K562 (cell line): ENCODE data around the gene CHRDL1. TPM values are rescaled to one million over a fixed set of nuclear protein-coding genes. Genes with fewer than 3 reads are reported as not detected.

Experiments used
- ATAC-seq: fragments of 200-7000 bp; cut with Tn5 transposase; 3 replicates; pipeline ENCODE4 v1.9.1; 2020; ENCODE audit warnings: moderate library complexity
- BruUV-seq: library from RNA; stranded (reverse); fragments of 400-500 nt; replicated peaks from 2 replicates; lab custom pipeline; 2021; lab: Mats Ljungman, UMichigan
- CTCF ChIA-PET: fragments of 300-600 bp; formaldehyde crosslinking; extraction: SDS; loops from one replicate; lab custom pipeline; 2021; ENCODE audit warnings: low intra/inter-chr PET ratio; lab: Yijun Ruan, JAX
- POLR2A ChIA-PET: fragments of 300-600, 350-650 bp; sonication (Branson Sonifier 250); formaldehyde crosslinking; extraction: SDS; loops from one replicate; lab custom pipeline; 2021; ENCODE audit warnings: antibody characterized with exemption, inconsistent platforms; lab: Yijun Ruan, JAX
- DNase-seq, 4 experiments: peaks; one replicate each; pipeline versions ENCODE4 v3.0.0 to v3.0.0-alpha.2; 2011 to 2018; ENCODE audit warnings: low spot score in 3 of 4, mixed read lengths in 3 of 4; ENCODE audit errors: extremely low read depth in 1 of 4
- FAIRE-seq: peaks from 2 replicates; lab custom pipeline; 2011; peaks lifted over from hg19 to GRCh38; lab: Jason Lieb, UNC
- H2AFZ ChIP-seq: 2 replicates; pipeline ENCODE4 v1.6.0; 2011; ENCODE audit warnings: low read depth, low read length, control low read depth, inconsistent platforms
- H3K27ac ChIP-seq: fragments of 200-600 bp; 3 replicates; pipeline ENCODE4 v1.8.0; 2011; ENCODE audit warnings: low read depth, mild to moderate bottlenecking, control low read depth, inconsistent platforms, low read length, moderate library complexity, mixed read lengths; ENCODE audit errors: extremely low read depth
- H3K27me3 ChIP-seq, 2 experiments: fragments of 300-600 bp in 1 of 2; 2 replicates in 1 of 2; 3 replicates in 1 of 2; pipeline versions ENCODE4 v1.6.0 to v1.8.0; 2011; ENCODE audit warnings: inconsistent platforms in 2 of 2, low read length in 2 of 2, mild to moderate bottlenecking in 1 of 2, mixed read lengths in 1 of 2, moderate library complexity in 1 of 2; ENCODE audit not compliant: control insufficient read depth in 2 of 2, insufficient read depth in 2 of 2
- H3K36me3 ChIP-seq: fragments of 300-600 bp; 3 replicates; pipeline ENCODE4 v1.8.0; 2011; ENCODE audit warnings: mild to moderate bottlenecking, low read length, inconsistent platforms; ENCODE audit not compliant: control insufficient read depth, insufficient read depth
- H3K4me1 ChIP-seq, 2 experiments: fragments of 200-600 bp in 1 of 2; replicated peaks in 1 of 2; 2 replicates in 1 of 2; 3 replicates in 1 of 2; pipeline versions ENCODE4 v1.5.1 to v1.8.0; 2011; ENCODE audit warnings: inconsistent platforms in 2 of 2, low read length in 2 of 2, mild to moderate bottlenecking in 1 of 2, mixed read lengths in 1 of 2, moderate library complexity in 1 of 2; ENCODE audit not compliant: control insufficient read depth in 2 of 2, insufficient read depth in 2 of 2
- H3K4me2 ChIP-seq: 2 replicates; pipeline ENCODE4 v1.6.1; 2011; ENCODE audit warnings: low read length, control low read depth, inconsistent platforms, mixed read lengths; ENCODE audit not compliant: insufficient read depth
- H3K4me3 ChIP-seq: fragments of 200-600 bp; sonication (generic), shearing (Covaris generic); 2 replicates; pipeline ENCODE4 v1.5.1; 2016; ENCODE audit warnings: control low read depth, inconsistent platforms
- H3K79me2 ChIP-seq: fragments of 200-600 bp; 3 replicates; pipeline ENCODE4 v1.8.0; 2011; ENCODE audit warnings: low read length, inconsistent platforms; ENCODE audit not compliant: control insufficient read depth, insufficient read depth
- H3K9ac ChIP-seq, 2 experiments: 2 replicates each; pipeline versions ENCODE4 v1.6.0 to v1.6.1; 2011; ENCODE audit warnings: low read depth in 2 of 2, low read length in 2 of 2, control low read depth in 1 of 2, inconsistent platforms in 1 of 2, mild to moderate bottlenecking in 1 of 2, mixed read lengths in 1 of 2; ENCODE audit not compliant: insufficient read depth in 1 of 2
- H3K9me1 ChIP-seq: one replicate; pipeline ENCODE4 v1.6.0; 2011; ENCODE audit warnings: inconsistent platforms, mild to moderate bottlenecking, low read length, moderate library complexity; ENCODE audit not compliant: control insufficient read depth, insufficient read depth
- H3K9me3 ChIP-seq: replicated peaks from 2 replicates; pipeline ENCODE4 v1.5.1; 2011; ENCODE audit warnings: low read depth, low read length, inconsistent platforms; ENCODE audit not compliant: control insufficient read depth, insufficient read depth
- H4K20me1 ChIP-seq: replicated peaks from 2 replicates; pipeline ENCODE4 v1.6.1; 2011; ENCODE audit warnings: low read length, inconsistent platforms, mixed read lengths; ENCODE audit not compliant: control insufficient read depth, insufficient read depth
- ATF6 ChIP-seq: sonication (generic); formaldehyde crosslinking; IDR thresholded peaks from 2 replicates; pipeline ENCODE4 v1.4.0; 2020; ENCODE audit warnings: mild to moderate bottlenecking, missing genetic modification reagents
- COPS2 ChIP-seq: fragments of 450-650 bp; conservative IDR thresholded peaks from 2 replicates; pipeline ENCODE4 v1.6.1; 2016; ENCODE audit warnings: mild to moderate bottlenecking, moderate library complexity
- KAT7 ChIP-seq: sonication (generic); formaldehyde crosslinking; IDR thresholded peaks from 2 replicates; pipeline ENCODE4 v1.8.0; 2022; ENCODE audit warnings: missing genetic modification reagents, mild to moderate bottlenecking, borderline replicate concordance
- NKRF ChIP-seq: fragments of 450-650 bp; IDR thresholded peaks from 2 replicates; pipeline ENCODE4 v1.6.1; 2016; ENCODE audit warnings: borderline replicate concordance
- RFX5 ChIP-seq: IDR thresholded peaks from 2 replicates; pipeline ENCODE4 v1.6.1; 2011; ENCODE audit warnings: low read depth, mild to moderate bottlenecking, improper control_type of control experiment, low read length
- SAFB ChIP-seq: fragments of 200-400 bp; formaldehyde crosslinking; IDR thresholded peaks from 2 replicates; pipeline ENCODE4 v1.6.1; 2017; ENCODE audit warnings: low read depth, low read length, borderline replicate concordance
- TOE1 ChIP-seq, 2 experiments: fragments of 450-650 bp in 1 of 2; sonication (generic) in 1 of 2; formaldehyde crosslinking in 1 of 2; IDR thresholded peaks; 2 replicates each; pipeline versions ENCODE4 v1.7.1 to v1.8.0; 2016 to 2022; ENCODE audit warnings: borderline replicate concordance in 2 of 2, mild to moderate bottlenecking in 2 of 2, antibody characterized with exemption in 1 of 2, inconsistent platforms in 1 of 2, low read depth in 1 of 2, missing genetic modification reagents in 1 of 2, moderate library complexity in 1 of 2
- ZBTB49 ChIP-seq: sonication (generic); formaldehyde crosslinking; IDR thresholded peaks from 2 replicates; pipeline ENCODE4 v1.8.0; 2022; ENCODE audit warnings: missing genetic modification reagents, mild to moderate bottlenecking, borderline replicate concordance
- ZNF551 ChIP-seq: fragments of 250-450 bp; sonication (Bioruptor Pico); IDR thresholded peaks from 2 replicates; pipeline ENCODE4 v1.5.0; 2021; ENCODE audit warnings: mild to moderate bottlenecking, moderate library complexity
- ZNF644 ChIP-seq: fragments of 200-800 bp; sonication (Bioruptor generic); IDR thresholded peaks from 2 replicates; pipeline ENCODE4 v1.6.1; 2016; ENCODE audit warnings: low read depth, missing genetic modification characterization, missing compliant biosample characterization
- ZNF696 ChIP-seq: fragments of 250-450 bp; sonication (Bioruptor Pico); conservative IDR thresholded peaks from 2 replicates; pipeline ENCODE4 v1.4.0; 2020; ENCODE audit warnings: mild to moderate bottlenecking, moderate library complexity
- ZSCAN32 ChIP-seq: fragments of 450-650 bp; formaldehyde crosslinking; IDR thresholded peaks from 2 replicates; pipeline ENCODE4 v1.4.0; 2020; ENCODE audit warnings: mild to moderate bottlenecking, moderate library complexity
- WGBS: fragments of 100-300 bp; shearing (Covaris generic); methylation state at CpG from one replicate; pipeline ENCODE4 v1.1.6; 2016; ENCODE audit warnings: low coverage, mixed read lengths; ENCODE audit not compliant: insufficient coverage; ENCODE audit errors: missing lambda C conversion rate; 5-methylcytosine and 5-hydroxymethylcytosine counted together
- in situ Hi-C: fragments of 300-500 bp; cut with MboI; formaldehyde crosslinking; loops from 4 replicates; pipeline ENCODE4 v1.15.0; 2018; ENCODE audit warnings: inconsistent platforms, mixed read lengths
- intact Hi-C: fragments of 100-400 bp; cut with micrococcal nuclease; formaldehyde crosslinking; loops from 2 replicates; pipeline ENCODE4 v1.14.2; 2022
- polyA plus RNA-seq, 8 experiments: library from polyadenylated mRNA; depleted of rRNA in 4 of 8; stranded (reverse) in 5 of 8; unstranded in 3 of 8; fragments of >200 nt; fragmentation: Nextera tagmentation in 2 of 8; fragmentation: Illumina TruSeq in 1 of 8; extraction: Ambion mirVana in 2 of 8; extraction: Trizol in 1 of 8; gene quantifications; 2 replicates each; pipeline versions ENCODE4 v1.2.1 to v1.2.3, GENCODE V29; 2011 to 2014; ENCODE audit warnings: inconsistent platforms in 1 of 8, missing spikeins in 1 of 8
- total RNA-seq, 7 experiments: library from RNA; depleted of rRNA in 6 of 7; stranded (reverse); fragments of >200 nt in 6 of 7; fragmentation: Illumina TruSeq in 2 of 7; extraction: Trizol in 2 of 7; gene quantifications; 2 replicates each; pipeline versions ENCODE4 v1.2.1 to v1.2.3, GENCODE V29; 2011 to 2021; ENCODE audit warnings: low replicate concordance in 1 of 7

CHRDL1 gene
- total and polyA plus RNA-seq, 9 of the 15 experiments (the other 6 are each of a cell fraction or from before 2014, with no cell fraction given), result not detected

GRCh38 chrX:110755061-110755460 is 40.6 kb downstream of the CHRDL1 start:
- no peaks in the 10 kb centered on the region for H3K9me3 ChIP-seq
- intact Hi-C loops (no loop called here), in situ Hi-C loops (no loop called here)
- no peaks in the 10 kb centered on the region for H3K4me1 ChIP-seq
- H3K9ac ChIP-seq, result no peak overlapping the region
- no peak overlapping the region for H3K4me3 ChIP-seq
- no peak for FAIRE-seq
- no peaks in the 10 kb centered on the region for H3K9me1 ChIP-seq
- no peaks in the 10 kb centered on the region for H4K20me1 ChIP-seq
- H3K27me3 ChIP-seq, result no peaks in the 10 kb centered on the region
- ChIA-PET POLR2A (interaction anchor here (0.7 kb wide), 1 partner anchor 33 kb away, joined by 3 read pairs; no protein-coding TSS in a partner anchor), CTCF (no interaction called here)
- H3K36me3 ChIP-seq, result no peaks in the 10 kb centered on the region
- no peak for ATAC-seq
- H2AFZ ChIP-seq, result no peak overlapping the region
- no TSS peak for BruUV-seq
- H3K79me2 ChIP-seq, result no peaks in the 10 kb centered on the region
- WGBS, result 0% methylated on average over 3 of the region's 3 CpGs
- no peak for TF ChIP-seq ZSCAN32 (CRISPR knock-in tag)
- TF ChIP-seq ZNF644 (tag), result no peak
- TF ChIP-seq NKRF, result no peak
- no peak for TF ChIP-seq TOE1 (IDR thresholded peaks at IDR 0.05; ENCODE audit: borderline replicate concordance)
- TF ChIP-seq TOE1 (CRISPR knock-in tag; IDR thresholded peaks at IDR 0.05; ENCODE audit: borderline replicate concordance, low read depth), result no peak
- TF ChIP-seq KAT7 (CRISPR knock-in tag), result no peak
- TF ChIP-seq ZNF551 (CRISPR knock-in tag), result no peak
- no peak for TF ChIP-seq COPS2
- no peak for TF ChIP-seq ZNF696
- no peak for TF ChIP-seq ZBTB49 (CRISPR knock-in tag)
- no peak for TF ChIP-seq ATF6 (CRISPR knock-in tag)
- TF ChIP-seq RFX5, result no peak
- TF ChIP-seq SAFB, result no peak
- no peak for DNase-seq
- H3K4me2 ChIP-seq, result no peak overlapping the region
- no peak overlapping the region for H3K27ac ChIP-seq
